Panc1 (cell line): ENCODE results near the gene ZNF627. TPM values are rescaled to one million over a fixed set of nuclear protein-coding genes. Genes with fewer than 3 reads are reported as not detected.
"Not testable (repeated sequence)": the region's sequence is repeated elsewhere in the genome, so short reads cannot be mapped to it uniquely, and the experiment has no call there.

Source experiments
- ATAC-seq: fragments of 200-7000 bp; cut with Tn5 transposase; 2 replicates; pipeline ENCODE4 v1.9.1; 2020; ENCODE audit warnings: mild to moderate bottlenecking, moderate library complexity
- BruUV-seq: library from RNA; stranded (reverse); fragments of 400-500 nt; replicated peaks from 2 replicates; lab custom pipeline; 2021; lab: Mats Ljungman, UMichigan
- CTCF ChIA-PET: fragments of 300-600 bp; sonication (Branson Sonifier 250); formaldehyde crosslinking; loops from one replicate; lab custom pipeline; 2022; ENCODE audit warnings: antibody characterized with exemption; lab: Charles Lee
- POLR2A ChIA-PET: fragments of 300-600 bp; sonication (Branson Sonifier 250); formaldehyde crosslinking; loops from one replicate; lab custom pipeline; 2022; ENCODE audit warnings: antibody characterized with exemption; lab: Charles Lee
- DNase-seq: peaks from one replicate; pipeline ENCODE4 v3.0.0-alpha.2; 2010; ENCODE audit warnings: low read depth, low spot score
- H3K27ac ChIP-seq: 2 replicates; pipeline ENCODE4 v1.5.1; 2011; ENCODE audit warnings: mild to moderate bottlenecking, low read length, inconsistent platforms
- H3K27me3 ChIP-seq: fragments of 200-500 bp; sonication (Bioruptor generic); 2 replicates; pipeline ENCODE4 v1.6.0; 2014; ENCODE audit warnings: low read length, inconsistent platforms; ENCODE audit not compliant: control insufficient read depth, insufficient read depth
- H3K36me3 ChIP-seq: fragments of 200-500 bp; sonication (Bioruptor generic); 2 replicates; pipeline ENCODE4 v1.5.1; 2014; ENCODE audit warnings: inconsistent platforms, mild to moderate bottlenecking, low read length, moderate library complexity; ENCODE audit not compliant: control insufficient read depth, insufficient read depth
- H3K4me1 ChIP-seq: 2 replicates; pipeline ENCODE4 v1.5.1; 2011; ENCODE audit warnings: inconsistent platforms, mild to moderate bottlenecking, low read length, moderate library complexity; ENCODE audit not compliant: control insufficient read depth, insufficient read depth
- H3K4me3 ChIP-seq, 2 experiments: 2 replicates each; pipeline ENCODE4 v1.5.1; 2011 to 2012; ENCODE audit warnings: low read depth in 2 of 2, low read length in 2 of 2, mild to moderate bottlenecking in 2 of 2, inconsistent platforms in 1 of 2, moderate library complexity in 1 of 2
- H3K9me3 ChIP-seq: fragments of 200-500 bp; sonication (Bioruptor generic); 2 replicates; pipeline ENCODE4 v1.5.1; 2014; ENCODE audit warnings: low read depth, mild to moderate bottlenecking, inconsistent platforms, low read length, moderate library complexity; ENCODE audit not compliant: control insufficient read depth, insufficient read depth
- POLR2AphosphoS5 ChIP-seq: IDR thresholded peaks from 2 replicates; pipeline ENCODE4 v1.6.1; 2012; ENCODE audit warnings: mild to moderate bottlenecking, low read depth, low read length, moderate library complexity
- SIN3A ChIP-seq: IDR thresholded peaks from 2 replicates; pipeline ENCODE4 v1.6.1; 2012; ENCODE audit warnings: low read depth, mild to moderate bottlenecking, low read length, moderate library complexity, borderline replicate concordance; ENCODE audit not compliant: insufficient read depth
- TCF7L2 ChIP-seq: IDR thresholded peaks from 2 replicates; pipeline ENCODE4 v1.6.1; 2011; ENCODE audit warnings: mild to moderate bottlenecking, low read depth, low read length, inconsistent platforms
- in situ Hi-C: cut with HindIII; loops from 2 replicates; pipeline ENCODE4 v1.10.0; 2016; ENCODE audit warnings: low sequenced_read_pairs, low pct_unique_long_range_greater_than_20kb
- intact Hi-C: fragments of 100-400 bp; cut with micrococcal nuclease; formaldehyde crosslinking; loops from one replicate; pipeline ENCODE4 v1.10.0; 2022; ENCODE audit not compliant: unreplicated experiment
- total RNA-seq: library from RNA; stranded (reverse); gene quantifications from one replicate; pipeline ENCODE4 v1.2.1, GENCODE V29; 2021; ENCODE audit not compliant: unreplicated experiment
- TF ChIP-seq, protein P1 (sequence below): fragments of 450-650 bp; IDR thresholded peaks from 2 replicates; pipeline ENCODE4 v1.5.1; 2017; ENCODE audit warnings: mild to moderate bottlenecking
- TF ChIP-seq, protein P2 (sequence below), 2 experiments: IDR thresholded peaks; 2 replicates each; pipeline ENCODE4 v1.6.1; 2011 to 2012; ENCODE audit warnings: low read depth in 2 of 2, control low read depth in 1 of 2, low read length in 1 of 2, mild to moderate bottlenecking in 1 of 2, moderate library complexity in 1 of 2; ENCODE audit not compliant: insufficient read depth in 1 of 2

The ZNF627 gene
- total RNA-seq, 1 experiment from 2014 or later: 10.7 TPM

DNA sequence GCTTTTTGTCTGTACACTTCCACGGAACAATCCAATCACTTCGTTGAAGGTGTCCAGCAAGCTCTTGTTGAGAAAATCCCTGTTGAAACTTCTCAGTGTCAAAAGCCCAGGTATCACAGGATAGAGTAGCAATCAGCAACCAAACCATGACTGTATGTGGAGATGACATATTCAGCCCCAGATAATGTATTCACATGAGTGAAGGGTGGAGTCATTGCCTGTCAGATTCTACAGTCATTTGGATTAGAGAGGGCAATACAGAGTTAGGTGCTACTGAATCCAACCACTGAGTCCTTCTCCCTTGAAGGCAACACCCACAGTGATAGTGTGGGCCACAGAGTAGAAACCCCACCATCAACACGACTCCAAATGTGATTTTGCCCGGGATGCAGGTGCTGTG is 23.3 kb downstream of the ZNF627 start:
- Histone ChIP-seq H3K27ac (no peak overlapping the region), H3K27me3 (no peaks in the 10 kb centered on the region), H3K9me3 (peaks cover 35% of the 10 kb centered on the region), H3K4me3 (no peak overlapping the region), H3K4me1 (no peaks in the 10 kb centered on the region), H3K36me3 (peaks cover 14% of the 10 kb centered on the region)
- intact Hi-C loops (no loop called here), in situ Hi-C loops (no loop called here)
- ChIA-PET CTCF (no interaction called here), POLR2A (no interaction called here)
- BruUV-seq: no TSS peak
- ATAC-seq (no peak), DNase-seq (no peak)
- TF ChIP-seq, protein P1, sequence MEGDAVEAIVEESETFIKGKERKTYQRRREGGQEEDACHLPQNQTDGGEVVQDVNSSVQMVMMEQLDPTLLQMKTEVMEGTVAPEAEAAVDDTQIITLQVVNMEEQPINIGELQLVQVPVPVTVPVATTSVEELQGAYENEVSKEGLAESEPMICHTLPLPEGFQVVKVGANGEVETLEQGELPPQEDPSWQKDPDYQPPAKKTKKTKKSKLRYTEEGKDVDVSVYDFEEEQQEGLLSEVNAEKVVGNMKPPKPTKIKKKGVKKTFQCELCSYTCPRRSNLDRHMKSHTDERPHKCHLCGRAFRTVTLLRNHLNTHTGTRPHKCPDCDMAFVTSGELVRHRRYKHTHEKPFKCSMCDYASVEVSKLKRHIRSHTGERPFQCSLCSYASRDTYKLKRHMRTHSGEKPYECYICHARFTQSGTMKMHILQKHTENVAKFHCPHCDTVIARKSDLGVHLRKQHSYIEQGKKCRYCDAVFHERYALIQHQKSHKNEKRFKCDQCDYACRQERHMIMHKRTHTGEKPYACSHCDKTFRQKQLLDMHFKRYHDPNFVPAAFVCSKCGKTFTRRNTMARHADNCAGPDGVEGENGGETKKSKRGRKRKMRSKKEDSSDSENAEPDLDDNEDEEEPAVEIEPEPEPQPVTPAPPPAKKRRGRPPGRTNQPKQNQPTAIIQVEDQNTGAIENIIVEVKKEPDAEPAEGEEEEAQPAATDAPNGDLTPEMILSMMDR: no peak
- TF ChIP-seq SIN3A (no peak), TCF7L2 (no peak), POLR2AphosphoS5 (no peak)
- TF ChIP-seq, protein P2, sequence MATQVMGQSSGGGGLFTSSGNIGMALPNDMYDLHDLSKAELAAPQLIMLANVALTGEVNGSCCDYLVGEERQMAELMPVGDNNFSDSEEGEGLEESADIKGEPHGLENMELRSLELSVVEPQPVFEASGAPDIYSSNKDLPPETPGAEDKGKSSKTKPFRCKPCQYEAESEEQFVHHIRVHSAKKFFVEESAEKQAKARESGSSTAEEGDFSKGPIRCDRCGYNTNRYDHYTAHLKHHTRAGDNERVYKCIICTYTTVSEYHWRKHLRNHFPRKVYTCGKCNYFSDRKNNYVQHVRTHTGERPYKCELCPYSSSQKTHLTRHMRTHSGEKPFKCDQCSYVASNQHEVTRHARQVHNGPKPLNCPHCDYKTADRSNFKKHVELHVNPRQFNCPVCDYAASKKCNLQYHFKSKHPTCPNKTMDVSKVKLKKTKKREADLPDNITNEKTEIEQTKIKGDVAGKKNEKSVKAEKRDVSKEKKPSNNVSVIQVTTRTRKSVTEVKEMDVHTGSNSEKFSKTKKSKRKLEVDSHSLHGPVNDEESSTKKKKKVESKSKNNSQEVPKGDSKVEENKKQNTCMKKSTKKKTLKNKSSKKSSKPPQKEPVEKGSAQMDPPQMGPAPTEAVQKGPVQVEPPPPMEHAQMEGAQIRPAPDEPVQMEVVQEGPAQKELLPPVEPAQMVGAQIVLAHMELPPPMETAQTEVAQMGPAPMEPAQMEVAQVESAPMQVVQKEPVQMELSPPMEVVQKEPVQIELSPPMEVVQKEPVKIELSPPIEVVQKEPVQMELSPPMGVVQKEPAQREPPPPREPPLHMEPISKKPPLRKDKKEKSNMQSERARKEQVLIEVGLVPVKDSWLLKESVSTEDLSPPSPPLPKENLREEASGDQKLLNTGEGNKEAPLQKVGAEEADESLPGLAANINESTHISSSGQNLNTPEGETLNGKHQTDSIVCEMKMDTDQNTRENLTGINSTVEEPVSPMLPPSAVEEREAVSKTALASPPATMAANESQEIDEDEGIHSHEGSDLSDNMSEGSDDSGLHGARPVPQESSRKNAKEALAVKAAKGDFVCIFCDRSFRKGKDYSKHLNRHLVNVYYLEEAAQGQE (IDR thresholded peaks at IDR 0.05; ENCODE audit: insufficient read depth in 1 of 2, low read depth in 2 of 2, low read length in 1 of 2): no peak

DNA sequence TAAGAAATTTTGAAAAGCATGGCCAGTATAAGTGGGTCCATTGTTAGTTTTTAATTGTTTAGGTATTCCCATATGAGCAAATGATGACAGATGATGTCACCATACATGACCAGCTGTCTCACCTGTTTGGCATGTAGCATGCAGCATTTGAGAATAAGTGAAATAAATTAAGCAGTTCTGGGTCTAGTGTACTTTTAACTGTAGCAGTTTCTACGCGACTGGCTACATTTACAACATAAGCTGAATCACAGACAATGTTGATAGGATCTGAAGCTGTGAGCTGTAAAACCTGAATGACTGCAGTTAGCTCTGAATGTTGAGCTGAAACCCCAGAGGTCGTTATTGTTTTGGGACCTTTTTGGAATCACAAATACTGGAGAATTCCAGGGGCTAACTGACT is 25.1 kb downstream of the ZNF627 start:
- H3K27ac ChIP-seq, H3K4me1 ChIP-seq, BruUV-seq, POLR2A ChIA-PET, DNase-seq, H3K36me3 ChIP-seq, in situ Hi-C loops, H3K27me3 ChIP-seq, ATAC-seq, intact Hi-C loops, H3K4me3 ChIP-seq: not testable (repeated sequence)
- H3K9me3 ChIP-seq: peaks cover 23% of the 10 kb centered on the region
- CTCF ChIA-PET: interaction anchor here (0.7 kb wide), 1 partner anchor 94 kb away, joined by 5 read pairs; no protein-coding TSS in a partner anchor

DNA sequence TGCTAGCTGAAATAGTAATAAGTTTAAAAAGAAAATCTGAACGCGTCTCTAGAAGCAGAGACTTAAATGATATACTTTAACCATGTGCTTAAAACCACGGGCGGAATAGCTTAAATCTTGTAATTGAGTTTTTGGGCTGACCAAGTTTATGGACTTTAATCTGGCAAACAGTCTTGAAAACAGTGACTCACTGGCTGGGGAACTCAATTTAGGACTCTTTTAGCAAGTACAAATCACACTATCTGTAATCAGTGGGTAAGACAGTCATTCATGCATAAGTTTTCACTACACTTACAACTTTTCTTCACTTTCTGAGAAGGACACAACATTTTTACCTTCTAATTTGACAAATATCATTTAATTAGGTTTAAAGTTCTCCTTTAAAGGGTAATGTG is 26.8 kb downstream of the ZNF627 start:
- H3K27ac ChIP-seq: no peak overlapping the region
- in situ Hi-C loops: no loop called here
- H3K4me3 ChIP-seq: no peak overlapping the region
- peaks cover 6% of the 10 kb centered on the region; the same call in 1 of the 2 replicates for H3K9me3 ChIP-seq
- ChIA-PET CTCF (no interaction called here), POLR2A (no interaction called here)
- no peak for ATAC-seq
- H3K36me3 ChIP-seq: no peaks in the 10 kb centered on the region; the same call in 1 of the 2 replicates
- TF ChIP-seq POLR2AphosphoS5: no peak
- TF ChIP-seq, protein P2 (IDR thresholded peaks at IDR 0.05; ENCODE audit: insufficient read depth in 1 of 2, low read depth in 2 of 2, low read length in 1 of 2): no peak
- TF ChIP-seq SIN3A: no peak
- TF ChIP-seq, protein P1: no peak
- no peak for TF ChIP-seq TCF7L2
- no peaks in the 10 kb centered on the region for H3K27me3 ChIP-seq
- intact Hi-C loops: no loop called here
- DNase-seq: no peak
- BruUV-seq: no TSS peak
- H3K4me1 ChIP-seq: no peaks in the 10 kb centered on the region
